Measurements from ENCODE around the gene FAM216B.

FAM216B gene

DNA sequence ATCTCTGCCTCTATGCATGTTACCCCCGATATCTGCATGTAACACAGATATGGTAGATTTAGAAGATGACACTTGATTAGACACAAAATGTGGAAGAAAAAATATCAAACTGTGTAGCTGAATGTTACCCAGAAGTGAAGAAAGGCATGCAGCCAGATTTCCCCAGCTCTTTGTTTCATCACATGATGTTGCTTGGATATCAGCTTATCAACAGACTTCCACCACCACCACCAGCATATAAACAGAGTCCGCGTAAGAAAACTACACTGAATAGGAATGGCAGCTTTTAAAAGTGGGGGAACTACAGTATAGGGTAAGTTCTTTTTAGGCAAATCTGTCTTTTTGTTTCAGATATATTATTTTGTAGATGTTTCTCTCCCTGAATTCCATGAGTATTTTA lies at the start of gene FAM216B:
Gene FAM216B, plus strand, starts transcription at position 233 of the 400 bp plus-strand sequence. CDS start 2,484 bp downstream, outside the sequence.
- H3K4me1 Mint-ChIP-seq (ENCODE audit: low read depth) = no peaks in the 10 kb centered on the region

DNA sequence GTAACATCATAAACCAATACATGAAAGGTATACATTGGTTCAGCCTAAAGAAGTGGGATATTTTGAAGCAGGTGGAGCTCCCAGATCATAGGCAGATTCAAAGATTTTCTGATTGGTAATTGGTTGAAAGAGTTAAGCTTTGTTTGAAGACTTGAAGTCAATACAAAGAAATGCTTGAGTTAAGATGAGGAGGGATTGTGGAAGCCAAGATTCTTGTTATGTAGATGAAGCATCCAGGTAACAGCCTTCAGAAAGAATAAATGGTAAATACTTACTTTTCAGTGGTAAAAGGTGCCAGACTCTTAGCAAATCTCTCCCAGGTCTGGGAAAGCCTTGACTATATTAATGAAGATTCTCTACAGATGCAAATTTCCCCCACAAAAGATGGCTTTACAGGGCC lies 49.3 kb upstream of the FAM216B start:
- Mint-ChIP-seq H3K27me3 (peaks cover 20% of the 10 kb centered on the region), H3K4me1 (ENCODE audit: low read depth) (no peaks in the 10 kb centered on the region), H3K36me3 (ENCODE audit: low read depth) (no peaks in the 10 kb centered on the region), H3K4me3 (no peak overlapping the region), H3K9me3 (no peaks in the 10 kb centered on the region), H3K27ac (no peak overlapping the region)

More for the DNA sequence above, at the start of gene FAM216B:
- H3K9me3 Mint-ChIP-seq = no peaks in the 10 kb centered on the region
- no peak within 1 kb of the TSS for H3K27ac Mint-ChIP-seq
- no peak within 1 kb of the TSS for H3K4me3 Mint-ChIP-seq
- no peaks in the 10 kb centered on the region for H3K27me3 Mint-ChIP-seq
- no peaks in the 10 kb centered on the region for H3K36me3 Mint-ChIP-seq (ENCODE audit: low read depth)

DNA sequence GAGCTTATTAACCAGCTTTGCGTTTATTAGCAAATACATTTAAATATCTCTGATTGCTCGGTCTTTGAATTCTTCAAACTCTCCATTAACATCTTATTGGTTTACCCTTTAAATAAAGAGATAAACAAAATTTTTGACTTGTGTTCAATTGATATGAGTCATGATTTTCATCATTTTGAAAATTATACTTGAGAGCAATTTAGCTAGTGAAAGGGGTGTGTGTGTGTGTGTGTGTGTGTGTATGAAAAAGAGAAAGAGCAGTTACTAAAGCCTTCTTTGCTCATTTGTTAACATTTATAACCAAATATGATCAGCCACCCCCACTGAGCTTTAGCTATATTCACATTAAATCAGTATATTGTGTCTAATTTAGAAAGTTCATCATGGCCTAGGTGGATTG lies 48.3 kb upstream of the FAM216B start:
- no peaks in the 10 kb centered on the region for H3K4me1 Mint-ChIP-seq (ENCODE audit: low read depth)
- H3K27me3 Mint-ChIP-seq = peaks cover 20% of the 10 kb centered on the region
- H3K36me3 Mint-ChIP-seq (ENCODE audit: low read depth) = no peaks in the 10 kb centered on the region
- H3K4me3 Mint-ChIP-seq = no peak overlapping the region
- no peaks in the 10 kb centered on the region for H3K9me3 Mint-ChIP-seq
- H3K27ac Mint-ChIP-seq = no peak overlapping the region

DNA sequence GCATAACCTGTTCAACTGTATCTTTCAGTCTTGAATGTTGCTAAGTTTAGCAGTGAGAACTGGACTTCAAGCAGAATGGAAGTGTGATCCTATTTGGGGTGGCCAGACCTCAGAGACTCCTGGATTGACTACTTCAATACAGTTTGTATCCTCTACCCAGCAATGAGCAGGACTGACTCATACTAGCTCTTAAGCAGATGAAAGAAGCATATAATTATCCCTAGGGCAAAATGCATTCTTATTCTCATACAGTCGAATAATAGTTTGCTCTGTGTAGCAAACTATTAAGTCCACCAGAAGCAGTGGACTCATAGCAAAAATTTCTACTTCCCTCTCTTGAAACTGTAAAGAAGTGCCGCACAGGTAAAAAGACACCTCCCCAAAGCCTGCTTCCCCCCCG lies 46.4 kb upstream of the FAM216B start:
- Mint-ChIP-seq H3K36me3 (ENCODE audit: low read depth) (no peaks in the 10 kb centered on the region), H3K4me3 (no peak overlapping the region), H3K4me1 (ENCODE audit: low read depth) (no peaks in the 10 kb centered on the region), H3K27ac (no peak overlapping the region), H3K27me3 (peaks cover 9% of the 10 kb centered on the region), H3K9me3 (no peaks in the 10 kb centered on the region)

DNA sequence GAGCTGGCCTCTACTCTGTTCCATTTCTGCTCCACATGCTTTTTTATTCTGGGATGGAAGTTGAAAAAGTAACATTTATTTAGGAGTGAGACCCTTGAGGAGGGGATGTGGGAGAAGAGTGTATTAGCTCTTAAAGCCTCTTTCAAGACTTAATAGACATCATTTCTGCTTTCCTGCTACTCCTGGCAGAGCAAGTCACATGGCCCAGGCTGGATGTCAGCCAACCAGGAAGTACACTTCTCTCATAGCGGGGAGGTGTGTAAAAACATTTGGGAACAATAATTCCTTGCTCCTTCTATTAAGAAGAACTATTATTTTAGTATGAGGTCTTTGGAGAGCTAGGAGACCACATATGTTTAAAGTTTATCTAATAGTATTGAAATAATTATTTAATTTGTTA lies 40.6 kb upstream of the FAM216B start:
- Mint-ChIP-seq H3K36me3 (ENCODE audit: low read depth) (no peaks in the 10 kb centered on the region), H3K27me3 (peaks cover 4% of the 10 kb centered on the region), H3K27ac (no peak overlapping the region), H3K4me1 (ENCODE audit: low read depth) (no peaks in the 10 kb centered on the region), H3K9me3 (no peaks in the 10 kb centered on the region), H3K4me3 (no peak overlapping the region)

DNA sequence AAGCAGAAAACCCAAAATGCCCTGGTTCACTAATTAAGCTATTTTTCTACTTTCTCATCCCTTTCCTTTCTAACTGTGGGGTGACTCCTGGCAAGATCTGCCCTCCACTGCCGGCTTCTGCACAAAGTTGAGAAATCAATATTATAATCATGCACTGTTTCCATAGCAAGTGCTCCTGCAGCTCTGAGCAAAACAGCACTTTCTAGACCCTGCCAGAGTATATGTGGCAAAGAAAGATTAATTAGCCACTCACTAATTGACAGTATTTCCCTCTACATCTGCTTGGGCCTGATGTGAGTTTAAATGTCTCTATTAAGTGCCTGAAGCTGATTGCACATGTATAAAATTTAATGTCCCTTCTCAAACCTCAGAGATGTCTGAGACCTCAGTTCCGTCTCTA lies 39.5 kb upstream of the FAM216B start:
- Mint-ChIP-seq H3K9me3 (no peaks in the 10 kb centered on the region), H3K27ac (no peak overlapping the region), H3K4me1 (ENCODE audit: low read depth) (no peaks in the 10 kb centered on the region), H3K27me3 (peaks cover 4% of the 10 kb centered on the region), H3K4me3 (no peak overlapping the region), H3K36me3 (ENCODE audit: low read depth) (no peaks in the 10 kb centered on the region)

DNA sequence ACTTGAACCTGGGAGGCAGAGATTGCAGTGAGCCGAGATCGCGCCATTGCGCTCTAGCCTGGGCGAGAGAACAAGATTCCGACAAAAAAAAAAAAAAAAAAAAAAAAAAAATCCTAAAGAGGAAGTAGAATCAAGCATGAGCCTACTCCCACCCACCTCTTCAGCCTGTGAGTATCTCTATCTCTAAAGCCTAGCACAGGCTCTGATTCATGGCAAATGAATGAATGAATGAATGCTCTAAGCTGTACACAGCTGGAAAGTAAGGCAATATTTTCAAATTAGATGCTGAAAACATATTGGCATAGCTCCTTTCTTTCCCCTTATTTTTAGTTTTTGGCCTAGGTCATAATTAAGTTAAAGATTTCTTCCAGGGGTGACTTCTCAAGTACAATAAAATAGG lies 35.7 kb upstream of the FAM216B start:
- H3K4me1 Mint-ChIP-seq (ENCODE audit: low read depth) = no peaks in the 10 kb centered on the region
- H3K4me3 Mint-ChIP-seq = no peak overlapping the region
- H3K27ac Mint-ChIP-seq = no peak overlapping the region
- peaks cover 20% of the 10 kb centered on the region for H3K27me3 Mint-ChIP-seq
- H3K9me3 Mint-ChIP-seq = no peaks in the 10 kb centered on the region
- no peaks in the 10 kb centered on the region for H3K36me3 Mint-ChIP-seq (ENCODE audit: low read depth)

DNA sequence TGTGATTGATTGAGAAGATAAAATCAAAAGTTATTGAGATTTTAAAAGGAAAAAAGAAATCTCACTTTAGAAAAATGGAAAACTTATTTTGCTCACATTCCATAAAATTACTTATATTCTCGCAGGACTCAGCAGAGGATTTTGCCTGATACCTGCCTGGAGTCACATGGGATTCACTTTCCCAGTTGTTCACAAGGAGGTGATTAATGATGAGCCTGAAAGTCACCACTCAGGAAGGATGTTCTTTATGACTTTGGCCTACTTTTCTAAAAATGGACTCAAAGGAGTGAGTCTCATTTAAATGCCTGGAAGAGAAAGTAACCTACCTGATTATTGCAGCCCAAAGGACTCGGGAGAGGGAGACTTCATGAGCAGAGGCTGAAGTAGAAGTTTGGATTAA lies 34.5 kb upstream of the FAM216B start:
- no peaks in the 10 kb centered on the region for H3K9me3 Mint-ChIP-seq
- no peaks in the 10 kb centered on the region for H3K4me1 Mint-ChIP-seq (ENCODE audit: low read depth)
- H3K4me3 Mint-ChIP-seq = no peak overlapping the region
- H3K27ac Mint-ChIP-seq = no peak overlapping the region
- no peaks in the 10 kb centered on the region for H3K36me3 Mint-ChIP-seq (ENCODE audit: low read depth)
- peaks cover 16% of the 10 kb centered on the region for H3K27me3 Mint-ChIP-seq

DNA sequence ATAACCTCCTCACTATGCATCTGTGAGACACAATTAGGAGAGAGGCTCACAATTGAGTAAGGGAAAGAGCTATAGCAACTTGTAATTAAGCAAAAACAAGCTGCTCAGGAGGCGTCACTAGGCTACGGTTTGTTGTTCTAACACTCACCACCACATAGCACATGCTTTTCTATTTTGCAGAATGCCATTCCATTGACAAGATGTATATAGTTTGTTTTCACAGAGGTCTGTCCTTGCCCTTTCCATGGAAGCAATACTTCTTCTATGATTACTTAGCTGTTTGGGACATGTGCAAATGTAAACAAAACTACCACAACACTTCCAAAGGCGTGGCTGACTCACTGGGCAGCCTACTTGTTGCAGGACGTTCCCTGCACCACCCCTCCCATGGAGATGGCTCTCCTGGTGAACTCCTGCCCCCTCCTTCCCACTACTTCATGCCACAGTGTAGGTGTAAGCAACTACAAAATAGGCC lies 33.9 kb upstream of the FAM216B start:
- Mint-ChIP-seq H3K4me1 (ENCODE audit: low read depth) (no peaks in the 10 kb centered on the region), H3K27me3 (peaks cover 16% of the 10 kb centered on the region), H3K9me3 (no peaks in the 10 kb centered on the region), H3K36me3 (ENCODE audit: low read depth) (no peaks in the 10 kb centered on the region), H3K27ac (no peak overlapping the region), H3K4me3 (no peak overlapping the region)

DNA sequence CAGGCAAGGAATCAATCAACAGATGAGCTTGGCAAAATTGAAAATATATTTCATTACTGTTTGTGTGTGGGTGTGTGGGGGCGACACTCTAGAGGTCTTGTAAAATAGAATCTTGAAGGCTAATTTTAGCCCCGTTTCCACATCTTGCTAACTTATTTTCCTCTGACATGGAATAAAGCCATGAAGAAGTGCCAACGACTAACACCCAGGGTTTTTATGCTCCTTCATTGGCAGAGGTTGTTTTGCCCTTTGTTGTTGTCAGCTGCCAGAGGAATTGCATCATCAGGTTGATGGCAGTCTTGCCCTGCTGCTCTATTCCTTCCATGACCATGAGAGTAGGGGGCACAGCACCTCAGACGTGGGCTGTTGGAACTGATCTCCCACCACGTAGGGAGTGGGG lies 30.6 kb upstream of the FAM216B start:
- Mint-ChIP-seq H3K27ac (no peak overlapping the region), H3K9me3 (no peaks in the 10 kb centered on the region), H3K4me1 (ENCODE audit: low read depth) (no peaks in the 10 kb centered on the region), H3K36me3 (ENCODE audit: low read depth) (no peaks in the 10 kb centered on the region), H3K4me3 (no peak overlapping the region), H3K27me3 (peaks cover 16% of the 10 kb centered on the region)

DNA sequence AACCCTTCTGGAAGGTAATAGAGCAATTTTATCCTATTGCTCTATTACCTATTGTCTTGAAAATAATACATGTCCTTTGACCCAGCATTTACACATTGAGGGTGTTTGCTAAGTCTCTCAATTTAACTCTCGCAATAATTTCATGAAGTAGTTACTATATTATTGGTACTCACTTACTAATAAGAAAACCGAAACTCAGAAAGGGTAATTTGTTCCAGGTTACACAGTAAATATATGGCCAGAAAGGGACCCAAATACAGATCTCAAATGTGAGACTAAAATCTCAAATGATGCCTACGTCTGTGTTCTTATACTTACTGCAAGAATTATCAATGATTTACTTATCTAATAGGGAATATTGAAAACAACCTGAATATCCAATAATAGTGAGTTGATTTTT lies 29.7 kb upstream of the FAM216B start:
- Mint-ChIP-seq H3K9me3 (no peaks in the 10 kb centered on the region), H3K4me1 (ENCODE audit: low read depth) (no peaks in the 10 kb centered on the region), H3K27ac (no peak overlapping the region), H3K4me3 (no peak overlapping the region), H3K36me3 (ENCODE audit: low read depth) (no peaks in the 10 kb centered on the region), H3K27me3 (peaks cover 16% of the 10 kb centered on the region)

DNA sequence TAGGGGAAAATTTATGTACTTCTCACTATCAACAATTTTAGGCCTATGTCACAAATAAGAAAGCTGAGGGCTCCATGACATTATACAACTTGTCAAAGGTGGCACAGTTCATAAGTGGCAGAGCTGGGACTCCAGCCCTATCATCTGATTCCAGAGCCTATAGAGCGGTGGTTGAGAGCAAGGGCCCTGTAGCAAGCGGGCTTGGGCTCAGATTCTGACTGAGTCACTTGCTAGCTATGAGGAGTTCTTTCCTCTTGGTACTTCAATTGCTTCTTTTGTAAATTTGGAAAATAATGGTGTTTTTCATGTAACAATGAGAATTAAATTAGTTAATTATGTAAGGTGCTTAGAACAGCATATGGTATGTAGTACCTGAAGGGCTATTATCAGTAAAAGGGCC lies 28.7 kb upstream of the FAM216B start:
- H3K27ac Mint-ChIP-seq = no peak overlapping the region
- no peak overlapping the region for H3K4me3 Mint-ChIP-seq
- no peaks in the 10 kb centered on the region for H3K36me3 Mint-ChIP-seq (ENCODE audit: low read depth)
- peaks cover 3% of the 10 kb centered on the region for H3K9me3 Mint-ChIP-seq
- H3K27me3 Mint-ChIP-seq = peaks cover 16% of the 10 kb centered on the region
- no peaks in the 10 kb centered on the region for H3K4me1 Mint-ChIP-seq (ENCODE audit: low read depth)

DNA sequence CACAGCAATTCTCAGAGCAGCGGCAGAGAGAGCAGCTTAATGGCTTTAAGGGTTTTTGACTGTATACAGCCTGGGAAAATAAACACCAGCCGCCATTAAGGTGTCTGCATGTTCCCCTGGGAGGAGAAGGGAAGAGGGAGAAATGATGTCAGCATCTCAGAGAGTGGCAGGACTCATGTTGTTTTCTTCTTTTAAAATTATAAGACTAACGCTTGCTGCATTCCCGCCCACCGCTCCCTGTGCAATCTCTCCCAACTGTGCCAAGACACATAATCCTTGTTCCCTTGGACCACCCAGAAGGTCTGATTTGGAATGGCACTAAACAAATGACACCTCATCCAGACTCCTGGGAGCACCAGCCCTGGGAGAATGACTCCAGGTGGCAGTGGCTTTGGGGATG lies 27.7 kb upstream of the FAM216B start:
- Mint-ChIP-seq H3K4me1 (ENCODE audit: low read depth) (no peaks in the 10 kb centered on the region), H3K27me3 (peaks cover 14% of the 10 kb centered on the region), H3K9me3 (peaks cover 7% of the 10 kb centered on the region), H3K27ac (no peak overlapping the region), H3K36me3 (ENCODE audit: low read depth) (no peaks in the 10 kb centered on the region), H3K4me3 (no peak overlapping the region)

DNA sequence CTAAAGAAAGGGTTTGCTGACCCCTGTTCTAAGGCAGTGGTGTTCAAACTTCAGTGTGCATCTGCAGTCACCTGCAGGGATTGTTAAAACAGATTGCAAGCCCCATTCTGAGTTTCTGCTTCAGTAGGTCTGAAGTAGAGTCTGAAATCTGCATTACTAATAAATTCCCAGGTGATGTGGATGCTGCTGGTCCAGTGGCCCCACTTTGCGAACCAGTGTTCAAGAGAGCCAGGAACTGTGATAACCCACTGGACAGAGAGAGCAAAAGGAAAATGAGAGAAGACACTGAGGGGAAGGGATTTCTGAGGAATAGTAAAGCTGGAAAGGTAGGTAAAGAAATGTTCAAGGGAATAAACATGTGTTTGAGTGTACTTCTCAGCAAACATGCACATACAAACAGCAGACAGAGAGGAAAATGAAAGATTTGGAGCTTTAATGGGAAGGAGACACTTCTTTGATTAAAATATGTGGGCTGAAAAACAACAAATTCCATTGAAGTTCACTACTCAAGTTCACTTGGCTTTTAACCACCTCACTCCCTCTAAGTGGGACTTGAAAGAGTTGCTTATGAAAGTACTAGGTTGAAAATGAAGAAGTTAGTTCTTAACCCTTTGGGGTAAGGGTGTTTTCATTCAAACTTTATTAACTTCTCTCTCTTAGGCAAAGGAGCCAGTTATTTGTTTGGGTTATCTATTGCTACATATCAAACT lies 26.4 kb upstream of the FAM216B start:
- H3K9me3 Mint-ChIP-seq = peaks cover 7% of the 10 kb centered on the region
- no peaks in the 10 kb centered on the region for H3K4me1 Mint-ChIP-seq (ENCODE audit: low read depth)
- H3K4me3 Mint-ChIP-seq = no peak overlapping the region

DNA sequence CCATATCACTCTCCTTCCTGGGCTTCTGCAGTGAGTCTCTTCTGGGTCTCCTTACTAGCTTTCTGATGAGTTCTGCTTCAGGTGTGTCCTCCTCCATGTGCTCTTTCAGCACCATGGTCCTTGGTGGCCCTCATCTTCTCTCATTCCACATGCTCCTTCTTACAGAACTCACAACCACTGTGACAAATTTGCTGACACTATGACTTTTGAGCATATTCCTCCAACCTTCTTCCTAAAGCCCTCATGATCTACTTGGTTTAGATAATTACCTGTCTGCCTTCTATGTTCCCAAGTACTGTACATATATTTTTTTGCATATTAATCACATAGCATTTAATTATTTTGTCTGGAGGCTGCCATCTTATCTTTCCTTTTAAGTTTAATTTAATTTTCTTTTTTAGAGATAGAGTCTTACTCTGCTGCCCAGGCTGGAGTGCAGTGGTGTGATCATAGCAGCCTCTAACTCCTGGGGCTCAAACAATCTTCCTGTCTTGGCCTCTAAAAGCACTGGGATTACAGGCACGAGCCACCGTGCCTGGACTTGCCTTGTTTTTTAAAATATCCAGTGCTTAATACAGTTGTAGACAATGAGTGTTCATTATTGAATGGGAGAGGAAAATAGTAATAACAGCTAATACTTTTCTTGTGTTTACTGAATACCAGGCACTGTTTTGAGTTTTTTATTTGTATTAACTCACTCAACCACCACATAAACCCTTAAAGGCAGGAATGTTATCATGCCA lies 23.5 kb upstream of the FAM216B start:
- peaks cover 9% of the 10 kb centered on the region for H3K27me3 Mint-ChIP-seq
- H3K4me3 Mint-ChIP-seq = no peak overlapping the region
- peaks cover 7% of the 10 kb centered on the region for H3K9me3 Mint-ChIP-seq
- H3K36me3 Mint-ChIP-seq (ENCODE audit: low read depth) = no peaks in the 10 kb centered on the region
- H3K27ac Mint-ChIP-seq = no peak overlapping the region
- H3K4me1 Mint-ChIP-seq (ENCODE audit: low read depth) = no peaks in the 10 kb centered on the region

More for the DNA sequence above, 26.4 kb upstream of the FAM216B start:
- H3K27me3 Mint-ChIP-seq = peaks cover 5% of the 10 kb centered on the region
- no peak overlapping the region for H3K27ac Mint-ChIP-seq
- H3K36me3 Mint-ChIP-seq (ENCODE audit: low read depth) = no peaks in the 10 kb centered on the region
